Smooth muscle cell of the umbilical artery (primary cell): ENCODE data around the gene OXT. TPM values are rescaled to one million over a fixed set of nuclear protein-coding genes. Genes with fewer than 3 reads are reported as not detected.

Source experiments
- total RNA-seq: library from RNA; depleted of rRNA; stranded (reverse); fragments of >200 nt; gene quantifications from 2 replicates; pipeline ENCODE4 v1.2.3, GENCODE V29; 2014

OXT gene
- total RNA-seq = not detected in 2 replicates

GRCh38 chr20:3071610-3072529 lies at the start of gene OXT:
Gene OXT, plus strand, starts transcription at chr20:3071620. Its CDS starts 36 bp downstream, at chr20:3071656.

GRCh38 chr20:3043322-3043721 lies 28.1 kb upstream of the OXT start, which contains the start of gene GNRH2:
Gene GNRH2, plus strand, starts transcription at chr20:3043622. Its CDS starts 793 bp downstream, at chr20:3044415.

GRCh38 chr20:3045816-3046676 lies 25.4 kb upstream of the OXT start, which contains the start of gene MRPS26:
Gene MRPS26, plus strand, starts transcription at chr20:3046052. Its CDS starts 17 bp downstream, at chr20:3046069.

GRCh38 chr20:3084283-3084985 lies 13.0 kb downstream of the OXT start, which contains the start of gene AVP:
Gene AVP, minus strand, starts transcription at chr20:3084724. Its CDS starts 50 bp downstream, at chr20:3084674.

Other genes starting within 250 kb of the OXT start
- gene PCED1A, start 231.0 kb upstream of the OXT start, total RNA-seq = 26.5 and 33.0 TPM in 2 replicates
- gene VPS16, start 230.9 kb upstream of the OXT start, total RNA-seq = 51.2 and 57.6 TPM in 2 replicates
- gene PTPRA, start 198.1 kb upstream of the OXT start, total RNA-seq = 20.2 and 32.8 TPM in 2 replicates
- gene GNRH2, start 28.0 kb upstream of the OXT start, total RNA-seq = 0.59 TPM in 1 of 2 replicates, not detected in the other
- 25.2 and 30.6 TPM in 2 replicates for gene MRPS26, start 25.6 kb upstream of the OXT start, total RNA-seq
- gene AVP, start 13.1 kb downstream of the OXT start, total RNA-seq = not detected in 2 replicates
- 11.6 and 16.5 TPM in 2 replicates for gene FASTKD5, start 88.2 kb downstream of the OXT start, total RNA-seq
- 2.4 and 3.6 TPM in 2 replicates for gene UBOX5, start 88.2 kb downstream of the OXT start, total RNA-seq
- gene LZTS3, start 101.9 kb downstream of the OXT start, total RNA-seq = 3.0 and 5.2 TPM in 2 replicates
- gene DDRGK1, start 133.1 kb downstream of the OXT start, total RNA-seq = 26.4 and 30.3 TPM in 2 replicates
- gene ITPA, start 137.9 kb downstream of the OXT start, total RNA-seq = 16.6 and 19.3 TPM in 2 replicates
- gene SLC4A11, start 167.6 kb downstream of the OXT start, total RNA-seq = 1.2 and 1.9 TPM in 2 replicates